ENCODE results near the gene PNLIPRP1. TPM values are rescaled to one million over a fixed set of nuclear protein-coding genes. Genes with fewer than 3 reads are reported as not detected.

Gene PNLIPRP1
- total RNA-seq, 8 experiments from 2014 or later: 0.41 to 2.0 (median 0.82) TPM; not detected in 4

- Histone ChIP-seq H3K4me3 (no peak overlapping the region), H3K4me1 (replicated peaks in 1 of 2) (no peaks in the 10 kb centered on the region), H3K27ac (no peak overlapping the region)
- in situ Hi-C loops (cut with MboI; ENCODE audit: low pct_unique_long_range_greater_than_20kb in 2 of 9, low sequenced_read_pairs in 9 of 9, unreplicated experiment in 9 of 9): no loop called here
- WGBS, 10 experiments: 5 to 100% (median 65%) methylated on average over 1 to 3 of the region's 3 CpGs
- peak in 3 of 8 experiments; percentile 36 to 80 (median 53) for ATAC-seq (replicated peaks in 6 of 8)
Measured at GRCh38 chr10:116574797-116575196, 16.0 kb upstream of the PNLIPRP1 start.

- WGBS, 10 experiments: 17 to 97% (median 76%) methylated on average over 2 to 8 of the region's 8 CpGs; no CpG with 5 or more reads in 2 of the 10 experiments
- in situ Hi-C loops (cut with MboI; ENCODE audit: low pct_unique_long_range_greater_than_20kb in 2 of 9, low sequenced_read_pairs in 9 of 9, unreplicated experiment in 9 of 9): no loop called here
- H3K27ac ChIP-seq: no peak overlapping the region
- no peaks in the 10 kb centered on the region for H3K4me1 ChIP-seq (replicated peaks in 1 of 2)
- H3K4me3 ChIP-seq: no peak overlapping the region
- peak in 3 of 8 experiments; percentile 13 to 84 (median 58) for ATAC-seq (replicated peaks in 6 of 8)
Measured at GRCh38 chr10:116587878-116588591, 2.7 kb upstream of the PNLIPRP1 start.

DNA sequence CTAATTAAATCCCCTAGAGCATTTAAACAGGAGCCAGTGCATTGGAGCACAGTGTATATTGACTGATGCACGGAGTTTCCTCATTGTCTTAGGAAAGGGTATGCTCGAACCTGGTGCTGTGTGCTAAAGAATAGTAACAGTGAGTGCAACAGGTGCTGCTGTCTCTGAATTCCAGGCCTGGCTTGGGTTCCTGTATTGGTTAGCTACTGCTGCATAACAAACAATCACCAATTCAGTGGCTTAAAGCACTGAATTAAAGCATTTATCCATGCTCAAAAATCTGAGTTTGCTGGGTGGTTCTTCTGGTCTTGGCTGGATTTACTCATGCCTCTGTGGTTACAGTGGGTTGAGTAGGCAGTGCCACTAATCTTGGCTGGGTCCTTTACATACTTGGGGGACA, 1.8 kb upstream of the PNLIPRP1 start:
- 0 to 100% (median 53%) methylated on average over 1 to 2 of the region's 2 CpGs for WGBS, 10 experiments
- Histone ChIP-seq H3K4me1 (replicated peaks in 1 of 2) (no peaks in the 10 kb centered on the region), H3K27ac (no peak overlapping the region), H3K4me3 (no peak overlapping the region)
- in situ Hi-C loops (cut with MboI; ENCODE audit: low pct_unique_long_range_greater_than_20kb in 2 of 9, low sequenced_read_pairs in 9 of 9, unreplicated experiment in 9 of 9): no loop called here
- no peak for ATAC-seq (replicated peaks in 6 of 8)

- WGBS, 10 experiments: 0 to 100% (median 54%) methylated on average over 1 to 2 of the region's 2 CpGs; no CpG with 5 or more reads in 2 of the 10 experiments
- H3K4me1 ChIP-seq (replicated peaks in 1 of 2): no peaks in the 10 kb centered on the region
- ATAC-seq (replicated peaks in 6 of 8): no peak
- no peak overlapping the region for H3K27ac ChIP-seq
- H3K4me3 ChIP-seq: no peak overlapping the region
- in situ Hi-C loops (cut with MboI; ENCODE audit: low pct_unique_long_range_greater_than_20kb in 2 of 9, low sequenced_read_pairs in 9 of 9, unreplicated experiment in 9 of 9): no loop called here
Measured at GRCh38 chr10:116589926-116590325, 833 bp upstream of the PNLIPRP1 start.

GRCh38 chr10:116593139-116593740, 2.5 kb downstream of the PNLIPRP1 start:
- 0 to 100% (median 67%) methylated on average over 1 to 5 of the region's 5 CpGs; no CpG with 5 or more reads in 2 of the 10 experiments for WGBS, 10 experiments
- ATAC-seq (replicated peaks in 6 of 8): no peak
- H3K4me3 ChIP-seq: no peak overlapping the region
- no peak overlapping the region for H3K27ac ChIP-seq
- no peaks in the 10 kb centered on the region for H3K4me1 ChIP-seq (replicated peaks in 1 of 2)
- in situ Hi-C loops (cut with MboI; ENCODE audit: low pct_unique_long_range_greater_than_20kb in 2 of 9, low sequenced_read_pairs in 9 of 9, unreplicated experiment in 9 of 9): no loop called here

GRCh38 chr10:116594525-116595035, 3.8 kb downstream of the PNLIPRP1 start:
- H3K27ac ChIP-seq: no peak overlapping the region
- no peak overlapping the region for H3K4me3 ChIP-seq
- in situ Hi-C loops (cut with MboI; ENCODE audit: low pct_unique_long_range_greater_than_20kb in 2 of 9, low sequenced_read_pairs in 9 of 9, unreplicated experiment in 9 of 9): no loop called here
- H3K4me1 ChIP-seq (replicated peaks in 1 of 2): no peaks in the 10 kb centered on the region
- 0 to 100% (median 50%) methylated on average over 1 to 7 of the region's 7 CpGs; no CpG with 5 or more reads in 1 of the 10 experiments for WGBS, 10 experiments
- ATAC-seq (replicated peaks in 6 of 8): no peak

DNA sequence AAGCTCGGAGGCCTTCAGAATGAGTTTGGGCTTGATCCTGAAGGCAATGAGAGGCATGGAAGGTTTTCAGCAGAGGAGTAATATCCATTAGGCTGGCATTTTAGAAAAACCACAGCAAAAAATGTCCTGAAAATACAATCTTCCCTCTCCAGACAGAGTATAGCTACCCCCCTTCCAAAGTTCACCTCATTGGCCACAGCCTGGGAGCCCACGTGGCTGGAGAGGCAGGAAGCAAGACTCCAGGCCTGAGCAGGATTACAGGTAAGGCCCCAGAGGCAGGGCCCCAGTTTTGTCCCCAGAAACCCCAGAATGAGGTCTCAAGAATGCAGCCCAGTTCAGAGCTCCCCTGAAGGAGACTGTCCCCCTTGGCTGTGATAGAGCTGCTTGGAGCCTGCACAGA, 5.3 kb downstream of the PNLIPRP1 start:
- H3K4me3 ChIP-seq: no peak overlapping the region
- 0 to 83% (median 67%) methylated on average over 1 to 2 of the region's 2 CpGs; no CpG with 5 or more reads in 3 of the 10 experiments for WGBS, 10 experiments
- H3K27ac ChIP-seq: no peak overlapping the region
- H3K4me1 ChIP-seq (replicated peaks in 1 of 2): no peaks in the 10 kb centered on the region
- no peak for ATAC-seq (replicated peaks in 6 of 8)
- in situ Hi-C loops (cut with MboI; ENCODE audit: low pct_unique_long_range_greater_than_20kb in 2 of 9, low sequenced_read_pairs in 9 of 9, unreplicated experiment in 9 of 9): no loop called here

- Histone ChIP-seq H3K27ac (no peak overlapping the region), H3K4me3 (no peak overlapping the region), H3K4me1 (replicated peaks in 1 of 2) (no peaks in the 10 kb centered on the region)
- WGBS, 10 experiments: 0 to 100% (median 88%) methylated on average over 1 to 3 of the region's 5 CpGs; no CpG with 5 or more reads in 3 of the 10 experiments
- in situ Hi-C loops (cut with MboI; ENCODE audit: low pct_unique_long_range_greater_than_20kb in 2 of 9, low sequenced_read_pairs in 9 of 9, unreplicated experiment in 9 of 9): no loop called here
- ATAC-seq (replicated peaks in 6 of 8): no peak
Measured at GRCh38 chr10:116597543-116597942, 6.8 kb downstream of the PNLIPRP1 start.

DNA sequence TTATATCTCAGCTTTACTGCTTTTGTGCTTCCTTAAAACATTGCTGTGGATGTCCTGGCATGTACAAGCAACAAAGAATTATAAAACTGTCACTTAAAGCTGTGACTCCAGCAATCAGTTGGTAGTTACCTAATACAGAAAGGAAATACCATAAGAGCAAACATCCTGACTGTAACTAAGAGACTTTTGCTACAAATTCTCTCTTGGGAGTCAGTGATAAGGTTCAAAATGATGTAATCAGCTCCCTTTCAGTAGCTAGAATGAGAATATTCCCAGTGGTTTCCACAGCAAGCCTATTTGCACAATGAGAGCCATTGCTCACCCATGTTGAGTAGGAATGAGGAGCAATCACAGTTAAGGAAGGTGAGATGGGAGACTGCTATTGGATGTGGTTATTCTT, 7.6 kb downstream of the PNLIPRP1 start:
- H3K27ac ChIP-seq: no peak overlapping the region
- no peak overlapping the region for H3K4me3 ChIP-seq
- no peaks in the 10 kb centered on the region for H3K4me1 ChIP-seq (replicated peaks in 1 of 2)
- in situ Hi-C loops (cut with MboI; ENCODE audit: low pct_unique_long_range_greater_than_20kb in 2 of 9, low sequenced_read_pairs in 9 of 9, unreplicated experiment in 9 of 9): no loop called here
- peak in 1 of 8 experiments; percentile 36 for ATAC-seq (replicated peaks in 6 of 8)

GRCh38 chr10:116599991-116600390, 9.2 kb downstream of the PNLIPRP1 start:
- 0 to 31% (median 7%) methylated on average over 1 to 5 of the region's 5 CpGs; no CpG with 5 or more reads in 2 of the 10 experiments for WGBS, 10 experiments
- no peaks in the 10 kb centered on the region for H3K4me1 ChIP-seq (replicated peaks in 1 of 2)
- no peak overlapping the region for H3K4me3 ChIP-seq
- in situ Hi-C loops (cut with MboI; ENCODE audit: low pct_unique_long_range_greater_than_20kb in 2 of 9, low sequenced_read_pairs in 9 of 9, unreplicated experiment in 9 of 9): no loop called here
- H3K27ac ChIP-seq: no peak overlapping the region
- ATAC-seq (replicated peaks in 6 of 8): no peak

- Histone ChIP-seq H3K27ac (no peak overlapping the region), H3K4me3 (no peak overlapping the region), H3K4me1 (replicated peaks in 1 of 2) (no peaks in the 10 kb centered on the region)
- no peak for ATAC-seq (replicated peaks in 6 of 8)
- WGBS, 10 experiments: 45 to 100% (median 82%) methylated on average over 2 to 5 of the region's 10 CpGs
- in situ Hi-C loops (cut with MboI; ENCODE audit: low pct_unique_long_range_greater_than_20kb in 2 of 9, low sequenced_read_pairs in 9 of 9, unreplicated experiment in 9 of 9): no loop called here
Measured at GRCh38 chr10:116602648-116603400, 12.1 kb downstream of the PNLIPRP1 start.

DNA sequence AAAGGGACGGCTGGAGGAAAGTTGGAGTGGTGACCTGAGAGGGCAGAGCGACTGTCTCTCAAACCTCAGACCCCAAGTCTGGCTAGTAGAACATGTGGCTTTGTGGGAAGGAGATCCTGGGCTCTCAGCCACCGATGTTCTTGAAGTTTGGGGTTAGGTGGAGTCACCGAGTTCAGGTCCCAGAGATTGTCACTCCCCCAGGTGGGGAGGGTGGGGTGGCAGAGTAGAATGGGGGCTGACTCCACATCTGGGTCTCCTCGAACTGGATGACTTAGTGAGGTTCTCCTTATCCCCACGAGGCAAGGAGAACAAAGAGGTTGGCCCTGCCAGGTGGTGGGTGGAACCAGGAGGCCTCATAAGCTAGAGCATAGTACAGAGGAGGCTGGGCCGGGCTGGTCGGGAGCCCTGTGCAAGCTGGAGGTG, 15.3 kb downstream of the PNLIPRP1 start:
- ATAC-seq (replicated peaks in 6 of 8): no peak
- Histone ChIP-seq H3K4me1 (replicated peaks in 1 of 2) (no peaks in the 10 kb centered on the region), H3K27ac (no peak overlapping the region), H3K4me3 (no peak overlapping the region)
- WGBS, 10 experiments: 0 to 81% (median 5%) methylated on average over 1 to 5 of the region's 8 CpGs; no CpG with 5 or more reads in 2 of the 10 experiments
- in situ Hi-C loops (cut with MboI; ENCODE audit: low pct_unique_long_range_greater_than_20kb in 2 of 9, low sequenced_read_pairs in 9 of 9, unreplicated experiment in 9 of 9): no loop called here

DNA sequence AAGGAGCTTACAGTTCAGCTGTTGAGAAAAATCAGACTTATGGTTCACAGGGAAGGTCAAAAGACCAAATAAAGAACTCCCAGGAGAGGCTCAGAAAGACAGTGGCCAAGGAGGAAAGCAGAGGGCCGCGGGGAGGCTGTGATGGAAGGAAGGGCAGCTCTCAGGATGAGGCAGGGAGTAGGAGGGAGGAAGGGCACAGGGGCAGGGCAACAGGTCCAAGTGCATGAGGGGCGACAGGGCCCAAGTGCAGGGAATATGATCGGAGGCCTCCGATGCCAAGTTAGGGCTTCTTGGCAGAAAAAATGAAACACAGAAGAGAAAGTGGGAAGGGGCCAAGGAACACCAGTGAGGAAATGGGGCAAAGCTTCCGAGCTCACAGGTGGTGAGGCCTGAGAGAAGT, 16.6 kb downstream of the PNLIPRP1 start:
- Histone ChIP-seq H3K4me1 (replicated peaks in 1 of 2) (no peaks in the 10 kb centered on the region), H3K27ac (no peak overlapping the region), H3K4me3 (no peak overlapping the region)
- WGBS, 10 experiments: 10 to 87% (median 63%) methylated on average over 1 to 5 of the region's 6 CpGs; no CpG with 5 or more reads in 3 of the 10 experiments
- in situ Hi-C loops (cut with MboI; ENCODE audit: low pct_unique_long_range_greater_than_20kb in 2 of 9, low sequenced_read_pairs in 9 of 9, unreplicated experiment in 9 of 9): no loop called here
- ATAC-seq (replicated peaks in 6 of 8): no peak
